ENCODE data around the gene SMYD4. TPM values are rescaled to one million over a fixed set of nuclear protein-coding genes. Genes with fewer than 3 reads are reported as not detected.

The SMYD4 gene
- total RNA-seq, 1 donor, result 10.7 TPM

GRCh38 chr17:1752425-1753262 is 77.1 kb downstream of the SMYD4 start:
- no peak for TF ChIP-seq CTCF (IDR thresholded peaks at IDR 0.05; ENCODE audit: insufficient read depth, low read length)
- no peak for DNase-seq (ENCODE audit: low read depth)
- no peak overlapping the region for H3K4me3 ChIP-seq (ENCODE audit: low read depth, low read length)

GRCh38 chr17:1750628-1751027 is 79.1 kb downstream of the SMYD4 start:
- no peak overlapping the region for H3K4me3 ChIP-seq (ENCODE audit: low read depth, low read length)
- no peak for TF ChIP-seq CTCF (IDR thresholded peaks at IDR 0.05; ENCODE audit: insufficient read depth, low read length)
- no peak for DNase-seq (ENCODE audit: low read depth)

GRCh38 chr17:1746975-1747543 is 82.6 kb downstream of the SMYD4 start:
- no peak for TF ChIP-seq CTCF (IDR thresholded peaks at IDR 0.05; ENCODE audit: insufficient read depth, low read length)
- DNase-seq (ENCODE audit: low read depth), result no peak
- no peak overlapping the region for H3K4me3 ChIP-seq (ENCODE audit: low read depth, low read length)

- no peak overlapping the region for H3K4me3 ChIP-seq (ENCODE audit: low read depth, low read length)
- DNase-seq (ENCODE audit: low read depth), result no peak
- no peak for TF ChIP-seq CTCF (IDR thresholded peaks at IDR 0.05; ENCODE audit: insufficient read depth, low read length)
Observed at GRCh38 chr17:1745513-1746020, 84.1 kb downstream of the SMYD4 start.

GRCh38 chr17:1744551-1745512 is 84.9 kb downstream of the SMYD4 start:
- no peak for DNase-seq (ENCODE audit: low read depth)
- no peak overlapping the region for H3K4me3 ChIP-seq (ENCODE audit: low read depth, low read length)
- no peak for TF ChIP-seq CTCF (IDR thresholded peaks at IDR 0.05; ENCODE audit: insufficient read depth, low read length)

GRCh38 chr17:1743088-1743439 is 86.6 kb downstream of the SMYD4 start:
- no peak for TF ChIP-seq CTCF (IDR thresholded peaks at IDR 0.05; ENCODE audit: insufficient read depth, low read length)
- no peak for DNase-seq (ENCODE audit: low read depth)
- H3K4me3 ChIP-seq (ENCODE audit: low read depth, low read length), result no peak overlapping the region
